ENCODE data around the gene IRX3. TPM values are rescaled to one million over a fixed set of nuclear protein-coding genes. Genes with fewer than 3 reads are reported as not detected.

Gene IRX3
- total and polyA plus RNA-seq, 2 of the 8 experiments (the other 6 are each of a cell fraction or from before 2014, with no cell fraction given), result 0.50 to 1.6 TPM

GRCh38 chr16:54313789-54314188 lies 27.2 kb upstream of the IRX3 start (continued):
- TF ChIP-seq CHD7 (IDR thresholded peaks at IDR 0.05; ENCODE audit: insufficient replicate concordance, low read length), result no peak

Measured in H1 (cell line).